ENCODE results near the gene KCNK2.
"Not testable (repeated sequence)": the region's sequence is repeated elsewhere in the genome, so short reads cannot be mapped to it uniquely, and the experiment has no call there.

The KCNK2 gene

DNA sequence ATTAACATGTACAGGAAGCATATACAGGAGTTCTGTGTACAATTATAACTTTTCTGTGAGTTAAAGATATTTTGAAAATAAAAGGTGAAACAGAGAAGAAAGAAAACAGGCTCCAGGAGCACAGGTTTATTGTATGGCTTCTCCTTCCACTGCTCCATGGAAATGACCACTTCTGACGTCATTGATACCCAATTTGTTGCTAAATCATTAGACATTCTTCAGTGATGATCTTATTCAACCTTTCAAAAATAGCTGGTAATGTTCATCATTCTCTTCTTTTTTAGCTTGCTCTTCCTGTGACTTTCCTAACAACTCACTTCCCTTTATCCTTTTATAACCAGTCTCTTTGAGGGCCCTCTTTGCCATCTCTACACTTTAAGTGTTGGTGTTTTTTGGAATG is 77.8 kb downstream of the KCNK2 start:
- no peak for DNase-seq

DNA sequence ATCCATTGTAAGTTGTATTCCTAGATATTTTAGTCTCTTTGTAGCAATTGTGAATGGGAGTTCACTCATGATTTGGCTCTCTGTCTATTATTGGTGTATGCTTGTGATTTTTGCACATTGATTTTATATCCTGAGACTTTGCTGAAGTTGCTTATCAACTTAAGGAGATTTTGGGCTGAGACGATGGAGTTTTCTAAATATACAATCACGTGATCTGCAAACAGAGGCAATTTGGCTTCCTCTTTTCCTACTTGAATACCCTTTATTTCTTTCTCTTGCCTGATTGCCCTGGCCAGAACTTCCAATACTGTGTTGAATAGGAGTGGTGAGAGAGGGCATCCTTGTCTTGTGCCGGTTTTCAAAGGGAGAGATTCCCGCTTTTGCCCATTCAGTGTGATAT is 80.6 kb downstream of the KCNK2 start:
- DNase-seq = not testable (repeated sequence)

DNA sequence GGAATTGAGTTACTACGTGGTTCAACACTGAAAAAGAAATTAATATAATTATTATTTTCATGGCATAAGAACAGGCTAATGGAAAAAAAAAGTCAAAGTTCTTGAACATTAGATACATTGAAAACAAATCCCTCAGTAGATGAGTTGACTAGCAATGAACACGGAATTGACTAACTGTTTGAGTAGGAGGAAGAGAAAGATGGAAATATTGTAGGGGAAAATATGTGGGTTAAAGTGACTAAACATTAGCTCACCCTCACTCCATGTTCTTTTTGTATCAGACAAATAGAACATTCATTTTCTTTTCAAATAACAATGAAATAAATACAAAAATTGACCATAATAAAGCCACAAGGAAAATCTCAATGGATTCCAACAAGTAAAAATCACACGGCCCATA is 84.3 kb downstream of the KCNK2 start:
- DNase-seq = no peak

DNA sequence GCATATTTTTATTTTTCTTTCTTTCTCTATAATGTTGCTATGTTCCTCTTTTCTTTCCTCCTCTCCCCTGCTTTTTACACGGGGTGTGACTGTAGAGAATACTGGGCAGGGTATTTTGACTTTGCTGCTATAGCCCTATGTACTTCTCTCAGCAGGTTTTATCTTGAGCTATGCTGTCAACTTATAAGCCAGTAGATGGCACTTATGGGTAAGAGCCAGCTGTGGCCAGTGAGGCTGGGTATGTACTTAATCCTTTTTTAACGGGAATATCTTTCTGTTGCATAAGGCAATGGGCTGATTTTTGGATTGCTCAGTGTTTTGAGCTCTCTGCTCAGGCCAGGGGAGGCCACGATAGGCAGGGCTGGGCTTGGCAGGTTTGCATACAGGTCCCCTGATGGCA is 99.0 kb downstream of the KCNK2 start:
- no peak for DNase-seq

DNA sequence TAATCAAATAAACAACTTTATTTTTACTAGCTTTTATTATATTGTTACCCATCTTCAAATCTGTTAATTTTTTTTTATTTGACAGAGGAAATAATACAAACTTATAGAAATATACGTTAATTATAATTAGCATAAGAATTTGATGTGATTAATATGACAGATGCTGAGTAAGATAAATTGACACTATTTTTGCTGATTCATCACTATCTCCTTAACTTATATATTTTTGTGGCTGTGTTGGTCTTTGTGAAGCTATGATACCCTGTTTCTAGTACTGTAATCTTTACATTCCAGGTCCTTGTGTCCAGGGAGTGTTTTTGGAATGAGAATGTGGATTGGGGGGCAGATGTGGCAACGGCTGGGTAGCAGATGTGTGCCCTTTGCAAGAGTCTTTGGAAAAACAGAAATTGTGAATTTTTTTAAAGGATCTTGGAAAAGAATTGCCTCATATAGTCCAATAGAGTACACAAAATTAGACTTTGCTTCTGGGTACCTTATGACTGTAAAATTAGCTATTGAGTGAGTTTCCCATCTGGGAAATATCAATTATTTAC is 102.6 kb downstream of the KCNK2 start:
- DNase-seq = no peak

DNA sequence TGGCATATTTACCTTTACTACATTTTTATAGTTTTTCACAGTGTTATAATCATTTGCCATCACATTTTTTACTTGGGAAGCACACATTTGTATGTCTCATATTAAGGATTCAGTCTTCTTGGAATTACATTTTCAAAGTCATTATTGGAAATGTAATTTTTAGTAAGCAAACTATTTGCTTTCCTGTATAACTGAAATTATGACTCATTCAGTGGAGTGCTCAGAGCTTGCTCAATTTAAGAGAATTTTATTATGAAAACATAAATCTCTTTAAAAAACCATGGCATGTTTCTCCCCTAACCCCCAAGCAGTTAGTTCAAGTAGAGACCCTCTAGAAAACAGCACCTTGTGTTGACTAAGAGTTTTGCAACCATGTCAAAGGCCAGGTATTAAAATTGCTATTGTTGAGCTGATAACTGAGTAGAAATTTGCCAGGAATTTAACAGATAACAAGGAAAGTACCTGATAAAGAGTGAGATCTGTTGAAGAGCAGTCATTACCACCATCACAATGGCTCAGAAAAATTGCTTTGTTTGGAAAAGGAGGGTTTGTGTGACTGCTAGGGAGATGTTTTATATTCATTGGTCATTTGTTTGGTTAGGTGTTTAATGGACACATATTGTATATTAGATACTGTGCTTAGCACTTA is 105.9 kb downstream of the KCNK2 start:
- no peak for DNase-seq

DNA sequence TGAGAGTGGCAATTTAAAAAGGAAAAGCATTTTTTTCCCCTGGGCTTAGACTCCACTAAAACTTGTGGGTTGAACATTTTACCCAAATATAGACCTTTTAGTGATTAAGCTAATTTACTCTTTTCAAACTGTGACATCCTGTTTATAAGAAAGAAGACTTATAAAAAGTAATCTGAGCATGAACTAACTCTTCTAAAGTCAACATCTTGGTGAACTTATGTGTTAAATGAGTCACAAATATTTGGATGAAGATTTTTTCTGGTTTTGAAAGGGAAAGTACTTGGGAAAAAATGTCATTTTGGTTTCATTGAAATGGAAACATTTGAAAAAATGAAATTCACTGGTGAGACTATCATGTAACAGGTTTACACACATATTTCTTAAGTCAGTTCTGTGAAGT is 109.8 kb downstream of the KCNK2 start:
- DNase-seq = no peak

DNA sequence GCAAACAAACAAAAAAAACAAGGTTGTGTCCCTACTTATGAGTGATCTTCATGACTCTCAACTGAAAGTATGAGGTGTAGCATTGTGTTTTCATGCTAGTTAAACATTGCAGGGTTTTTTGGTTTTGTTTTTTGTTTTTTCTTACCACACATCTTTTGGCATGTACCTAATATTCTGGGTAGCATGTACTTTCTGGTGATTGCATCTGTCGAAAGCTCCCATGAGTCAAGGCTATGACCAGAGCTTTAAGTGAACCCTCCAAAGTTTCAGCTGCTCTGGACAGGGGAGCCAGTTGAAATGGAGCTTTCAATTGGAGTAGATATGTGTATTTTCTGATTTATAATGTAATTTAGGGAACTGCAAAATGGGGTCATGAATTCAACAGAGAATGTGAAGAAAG is 115.5 kb downstream of the KCNK2 start:
- no peak for DNase-seq

DNA sequence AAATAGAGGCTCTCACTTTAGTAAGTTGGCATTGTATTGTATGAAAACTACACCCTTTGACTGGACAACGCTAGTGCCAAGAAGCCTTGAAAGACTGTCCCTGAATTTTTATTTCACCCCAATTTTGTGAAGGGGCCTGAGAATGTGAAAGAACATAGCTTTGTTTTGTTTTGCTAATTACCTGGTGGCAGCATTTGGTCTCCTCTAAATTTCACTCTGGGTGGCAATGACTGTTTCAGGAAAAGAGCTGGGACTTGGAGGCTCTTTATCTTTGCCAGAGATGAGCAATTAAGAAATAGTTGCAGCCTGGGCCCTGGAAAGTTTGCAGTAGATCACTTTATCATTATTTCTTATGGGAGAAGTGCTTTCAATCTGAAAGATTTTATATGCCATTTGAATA is 117.6 kb downstream of the KCNK2 start:
- DNase-seq = no peak

DNA sequence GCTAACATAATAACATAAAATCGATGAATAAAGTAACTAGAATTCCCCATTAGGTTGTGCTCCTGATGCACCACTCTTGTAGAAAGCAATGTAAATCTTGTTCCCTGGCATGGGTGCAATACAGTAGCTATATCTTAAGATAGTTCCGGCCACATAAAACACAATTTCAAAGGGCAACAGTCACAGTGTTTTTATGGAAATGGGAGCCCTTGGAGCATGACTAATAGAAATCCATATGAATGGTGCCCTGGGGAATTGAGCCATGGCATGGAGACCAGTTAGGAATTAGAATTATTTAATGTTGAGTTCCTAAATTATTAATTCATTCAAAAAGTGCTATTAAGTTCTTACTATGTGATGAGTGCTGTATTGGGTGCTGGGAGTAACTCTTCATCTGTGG is 118.7 kb downstream of the KCNK2 start:
- DNase-seq = no peak

DNA sequence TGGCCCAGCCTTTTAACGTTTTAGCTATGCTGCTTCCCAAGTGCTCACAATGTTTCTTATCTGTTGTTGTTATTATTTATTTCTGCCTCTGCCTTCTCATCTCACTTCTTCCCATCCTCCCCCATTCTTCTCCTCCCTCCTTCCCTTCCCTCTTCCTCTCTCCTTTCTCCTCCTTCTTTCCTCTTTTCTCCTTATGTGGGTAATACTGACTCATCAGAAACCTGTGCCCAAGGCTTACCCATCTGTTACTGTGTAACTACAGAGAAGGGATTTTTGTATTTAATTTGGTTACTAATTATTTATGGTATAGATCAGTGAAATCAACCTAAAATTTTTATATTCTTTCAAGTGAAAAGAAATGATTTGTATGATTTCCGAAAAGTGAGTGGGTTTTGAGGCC is 120.3 kb downstream of the KCNK2 start:
- DNase-seq = no peak

DNA sequence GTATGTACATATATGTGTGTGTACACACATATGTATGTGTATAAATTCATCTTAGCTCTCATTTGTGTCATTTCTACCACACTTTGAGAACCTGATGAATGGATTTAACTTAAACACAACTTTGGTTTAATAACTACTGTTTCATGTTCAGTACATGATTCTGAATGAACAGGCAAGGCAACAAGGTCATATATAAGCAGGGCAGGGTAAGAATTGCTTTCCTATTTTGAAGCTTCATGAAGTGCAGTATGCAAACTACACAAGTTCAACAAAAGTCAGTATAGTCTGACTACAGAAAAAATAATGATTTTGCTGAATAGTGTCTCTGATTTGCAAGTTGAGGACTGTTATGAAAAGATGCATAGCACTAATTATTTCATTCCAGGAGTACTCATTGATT is 127.6 kb downstream of the KCNK2 start:
- DNase-seq = no peak

DNA sequence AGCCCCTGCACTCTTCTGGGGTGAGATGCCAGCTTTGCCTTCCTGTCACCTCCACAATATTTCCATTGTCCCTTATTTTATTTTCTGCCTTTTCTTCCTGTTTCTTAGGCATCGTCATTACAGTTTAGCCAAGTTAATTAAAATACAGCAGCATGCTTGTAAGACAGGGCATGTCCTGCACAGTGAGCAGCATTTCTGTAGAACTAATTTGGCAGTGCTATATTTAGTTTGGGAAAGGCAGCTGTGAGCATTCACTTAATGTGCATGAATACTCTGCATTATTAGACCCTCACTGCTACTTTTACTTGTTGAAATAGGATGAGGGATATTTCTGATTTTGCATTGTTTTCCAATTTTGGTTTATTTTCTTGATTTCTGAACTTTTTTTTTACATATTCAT is 133.3 kb downstream of the KCNK2 start:
- no peak for DNase-seq

DNA sequence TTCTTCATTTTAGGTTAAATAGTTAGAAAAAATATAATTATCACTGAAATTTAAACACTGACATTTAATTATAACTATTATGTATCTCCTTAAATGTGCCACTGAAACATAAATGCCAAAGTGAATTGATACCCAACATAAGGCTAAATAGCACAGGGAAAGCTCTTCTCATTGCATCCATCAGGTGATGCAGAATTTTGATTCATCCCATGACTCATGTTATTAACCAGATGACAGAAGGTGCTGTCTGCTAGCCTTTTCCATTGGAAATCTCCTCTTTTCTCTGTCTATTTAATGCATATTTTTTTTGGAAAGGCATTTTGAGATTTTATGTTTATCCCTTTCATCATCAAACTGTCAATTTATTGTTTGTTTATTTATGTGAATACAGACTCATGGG is 136.8 kb downstream of the KCNK2 start:
- no peak for DNase-seq

DNA sequence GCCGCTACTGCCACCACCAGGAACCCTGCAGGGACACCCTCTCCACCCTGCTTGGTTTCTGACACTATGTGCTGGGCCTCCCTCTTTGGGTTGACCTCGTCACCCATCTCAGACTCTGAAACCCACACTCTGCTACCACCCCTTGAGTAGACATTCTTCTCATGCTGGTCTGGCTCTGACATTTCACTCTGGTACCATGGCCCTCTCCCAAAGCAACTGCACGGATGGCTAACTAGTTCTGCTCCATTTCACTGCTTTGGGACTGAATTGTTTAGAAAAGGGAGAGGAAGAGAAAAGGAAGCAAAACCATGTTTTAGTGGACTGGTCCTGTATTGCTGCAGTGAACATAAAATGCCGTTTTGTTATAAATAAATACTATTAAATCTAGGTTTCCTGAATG is 137.8 kb downstream of the KCNK2 start:
- no peak for DNase-seq

DNA sequence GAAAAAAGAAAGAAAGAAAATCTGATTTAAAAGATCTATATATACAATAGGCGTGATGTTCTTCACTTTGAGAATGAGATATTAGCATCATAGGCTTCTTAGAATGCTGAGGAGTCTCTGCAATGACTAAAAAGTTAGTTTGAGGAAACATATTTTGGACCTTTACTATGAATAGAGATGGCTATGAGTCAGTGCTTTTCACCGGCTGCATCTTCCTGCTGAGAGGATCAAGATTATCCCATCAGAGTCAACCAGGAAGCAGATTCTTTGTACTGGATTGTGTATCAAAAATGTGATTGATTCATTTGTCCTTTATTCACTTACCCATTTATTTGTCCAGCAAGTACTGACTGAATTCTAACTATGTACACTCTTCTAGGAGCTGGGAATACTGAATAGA is 144.2 kb downstream of the KCNK2 start:
- no peak for DNase-seq

DNA sequence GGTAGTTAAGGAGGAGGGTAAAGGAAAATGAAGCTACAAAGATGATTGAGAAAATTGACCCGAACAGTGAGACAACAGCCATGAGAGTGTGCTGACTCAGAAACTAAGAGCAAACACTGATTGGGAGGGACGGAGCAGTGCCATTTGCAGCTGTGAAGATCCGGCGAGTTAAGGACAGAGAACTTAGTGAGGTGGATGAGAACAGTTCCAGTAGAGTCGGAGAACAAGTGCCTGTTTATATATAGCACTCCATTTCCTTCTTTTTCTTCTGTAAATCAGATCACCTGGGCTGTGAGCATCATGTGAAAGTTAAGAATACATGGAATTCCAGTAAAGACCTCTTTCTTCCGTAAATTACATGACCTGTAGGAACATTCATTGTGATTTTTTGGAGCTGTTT is 145.7 kb downstream of the KCNK2 start:
- DNase-seq = no peak

DNA sequence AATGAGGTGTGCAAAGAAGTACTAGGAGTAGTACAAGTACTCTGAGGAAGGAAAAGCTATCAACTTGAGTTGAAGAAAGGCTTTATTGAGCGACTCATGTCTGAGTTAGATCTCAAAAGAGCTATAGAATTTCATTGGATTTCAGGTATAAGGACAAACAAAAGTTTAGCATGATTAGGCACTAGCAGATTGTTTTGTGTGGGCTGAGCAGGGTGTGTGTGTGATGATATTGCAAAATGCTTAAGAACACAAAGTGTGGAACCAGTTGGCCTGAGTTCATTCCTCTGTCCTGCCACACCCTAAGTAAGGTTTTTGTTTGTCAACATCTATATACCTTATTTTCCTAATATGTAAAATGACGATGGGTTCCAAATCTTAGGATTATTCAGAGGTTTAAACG is 158.9 kb downstream of the KCNK2 start:
- DNase-seq = no peak

DNA sequence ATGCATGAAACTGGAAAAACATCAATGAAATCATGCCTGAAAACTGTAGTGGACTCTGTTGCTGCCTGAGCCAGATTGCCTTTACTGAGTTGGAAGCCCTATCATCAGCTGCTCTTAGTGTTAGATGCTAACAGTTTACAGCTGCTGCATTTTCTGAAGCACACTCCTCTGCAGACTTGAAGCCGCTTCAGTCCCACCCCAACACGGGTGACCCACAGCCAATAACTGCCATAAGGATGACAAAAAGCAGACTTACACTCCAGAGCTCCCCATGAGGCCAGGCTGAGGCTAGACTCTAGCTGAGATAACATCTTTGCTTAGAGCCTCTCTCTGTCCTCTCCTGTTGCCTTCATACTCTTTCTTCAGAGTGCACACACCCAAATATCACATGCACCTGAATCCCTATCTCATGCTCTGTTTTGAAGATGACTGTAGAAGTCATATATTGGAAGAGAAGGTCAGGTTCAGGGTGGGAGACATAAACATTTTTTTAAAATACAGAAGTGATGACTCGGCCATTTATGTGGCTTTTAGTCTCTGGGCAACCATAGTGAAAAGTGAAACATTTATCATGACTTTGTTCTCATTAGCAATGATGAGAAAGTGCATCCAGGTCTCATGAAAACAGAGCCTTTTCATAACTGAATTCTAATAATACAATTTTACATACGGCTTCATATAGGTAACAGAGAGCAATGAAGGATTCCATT is 161.0 kb downstream of the KCNK2 start:
- no peak for DNase-seq

DNA sequence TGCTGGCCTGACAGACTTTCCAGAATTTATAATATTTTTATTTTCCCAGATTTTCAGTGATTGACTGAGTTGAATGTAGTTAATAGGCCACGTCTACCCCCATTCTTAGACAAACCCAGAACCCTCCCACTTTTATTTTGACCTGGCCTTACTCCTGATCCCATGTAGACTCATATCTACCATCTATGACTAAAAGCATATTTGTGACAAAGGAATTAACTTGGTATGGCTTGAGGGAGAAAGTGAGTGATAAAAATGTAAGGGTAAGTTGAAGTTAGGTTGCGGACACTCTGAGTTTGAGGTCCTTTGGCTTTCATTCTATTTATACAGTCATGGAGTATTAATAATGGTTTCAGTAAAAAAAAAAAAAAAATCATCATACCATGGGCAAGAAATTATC is 168.4 kb downstream of the KCNK2 start:
- DNase-seq = no peak

DNA sequence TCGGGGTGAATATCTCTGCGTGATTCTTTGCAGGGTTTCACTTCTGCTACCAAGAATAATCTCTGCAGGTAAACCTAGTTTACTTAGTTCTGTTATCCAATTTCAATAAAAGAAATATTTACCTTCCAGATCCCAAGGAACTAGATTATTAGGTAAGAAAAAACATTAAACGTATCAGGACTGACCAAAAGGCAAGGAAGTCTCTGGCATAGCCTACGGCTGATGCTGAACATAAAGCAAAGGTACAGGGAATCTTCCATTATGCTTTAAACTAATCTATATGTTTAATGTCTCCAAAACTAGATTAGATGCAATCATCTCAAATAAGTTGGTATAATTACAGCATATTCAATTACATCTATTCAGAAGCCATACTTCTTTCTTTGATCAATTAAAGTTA is 168.9 kb downstream of the KCNK2 start:
- no peak for DNase-seq

DNA sequence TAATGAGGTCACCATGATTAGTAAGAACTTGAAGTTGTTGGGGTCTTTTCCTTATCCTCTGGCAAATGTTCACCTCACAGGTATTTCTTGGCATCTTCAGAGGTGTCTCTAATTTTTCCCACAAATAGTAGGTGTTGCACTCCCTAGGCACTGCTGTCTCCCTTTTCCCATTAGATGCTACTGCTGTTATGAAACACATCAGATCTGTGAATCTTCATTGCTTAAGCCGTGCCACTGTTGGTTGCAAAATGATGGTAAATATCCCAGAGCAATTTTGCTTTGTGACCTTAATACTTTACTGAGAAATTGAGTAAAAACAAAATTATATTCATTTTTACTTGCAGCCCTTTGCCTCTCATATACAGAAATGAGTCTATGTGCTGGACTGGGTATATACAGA is 169.6 kb downstream of the KCNK2 start:
- DNase-seq = no peak

DNA sequence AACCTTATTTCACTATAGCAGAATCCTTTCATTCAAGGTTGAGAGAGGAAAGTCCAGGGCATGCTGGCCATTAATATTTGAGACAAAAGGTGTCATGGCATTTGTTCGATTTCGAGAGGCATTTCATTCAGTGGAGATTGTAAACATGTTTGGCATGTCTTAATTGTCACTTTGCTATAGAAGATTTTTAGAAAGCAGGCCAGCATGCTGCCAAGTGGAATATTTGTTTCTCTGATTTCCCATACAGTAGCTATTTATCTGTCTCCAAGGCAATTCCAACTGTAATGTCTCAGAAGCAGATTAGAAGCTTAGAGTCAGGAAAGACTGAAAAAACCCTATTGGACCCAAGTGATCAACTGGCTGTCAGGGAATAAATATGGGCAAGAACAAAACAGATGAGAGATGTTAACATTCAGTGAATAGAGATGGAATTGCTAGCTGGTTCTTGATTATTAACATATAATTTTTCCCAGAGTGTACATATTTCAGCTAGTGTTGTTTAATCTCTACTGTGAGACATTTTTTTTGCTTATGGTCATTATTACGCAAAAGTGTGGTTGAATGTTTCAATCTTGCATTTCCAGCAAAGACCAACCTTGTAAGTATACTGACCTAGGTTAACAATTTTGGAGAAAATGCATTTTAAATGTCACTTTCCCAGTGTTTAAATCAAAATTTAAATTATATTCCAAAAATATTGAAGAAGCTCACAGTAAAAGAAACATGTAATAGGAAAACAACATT is 174.6 kb downstream of the KCNK2 start:
- no peak for DNase-seq

DNA sequence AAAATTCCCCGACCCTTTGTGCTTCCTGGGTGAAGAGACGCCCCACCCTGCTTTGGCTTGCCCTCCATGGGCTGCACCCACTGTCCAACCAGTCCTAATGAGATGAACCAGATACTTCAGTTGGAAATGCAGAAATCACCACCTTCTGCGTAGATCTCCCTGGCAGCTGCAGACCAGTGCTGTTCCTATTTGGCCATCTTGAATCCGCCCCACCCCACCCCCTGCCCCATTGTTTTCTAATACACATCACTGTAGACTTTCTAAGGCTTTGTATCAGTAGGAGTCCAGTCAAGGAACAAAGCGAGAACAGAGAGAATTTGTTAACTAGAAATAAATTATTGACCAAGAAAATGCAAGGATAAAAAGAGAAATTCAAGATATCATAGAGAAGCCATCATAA is 178.2 kb downstream of the KCNK2 start:
- no peak for DNase-seq

All from suppressor macrophage treated with lipopolysaccharide for 1 hour (primary cell).